ENCODE results near the gene ATXN1. TPM values are rescaled to one million over a fixed set of nuclear protein-coding genes. Genes with fewer than 3 reads are reported as not detected.

The ATXN1 gene
- total RNA-seq, 1 experiment from 2014 or later, result 8.1 TPM

DNA sequence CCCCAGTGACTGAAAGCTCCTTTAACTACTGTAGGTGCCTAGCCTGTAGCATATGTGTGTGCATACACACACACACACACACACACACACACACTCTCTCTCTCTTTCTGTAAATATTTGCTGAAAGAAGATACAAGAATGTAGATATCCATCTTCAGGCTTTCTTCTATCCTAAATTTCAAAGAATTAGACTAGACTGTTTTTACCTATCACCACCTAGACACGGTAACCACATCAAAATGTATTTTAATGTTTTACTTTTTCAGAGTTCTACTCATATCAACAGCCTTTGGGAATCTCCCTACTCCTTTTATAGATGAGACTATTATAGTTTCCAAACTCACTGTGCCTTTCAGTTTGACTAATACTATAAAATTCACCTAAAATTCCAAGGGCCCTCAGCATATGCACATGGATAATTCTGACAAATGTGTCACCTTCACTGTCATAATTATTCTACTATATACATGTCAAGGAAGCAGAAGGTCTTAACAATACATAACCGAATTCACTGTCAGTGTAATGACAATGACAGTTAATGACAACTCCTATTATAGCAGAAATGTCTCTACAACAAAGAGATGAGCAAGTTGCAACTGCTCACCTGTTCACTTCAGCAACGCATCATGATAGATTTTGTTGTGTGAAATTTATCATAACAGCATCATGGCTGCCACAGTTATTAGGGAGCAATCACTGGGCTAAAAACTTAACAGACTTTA, 286.3 kb downstream of the ATXN1 start:
- no peak for TF ChIP-seq ZNF416 (CRISPR knock-in tag; IDR thresholded peaks at IDR 0.05)
- CTCF ChIA-PET, result no interaction called here
- Mint-ChIP-seq H3K36me3 (peaks cover 3% of the 10 kb centered on the region; the same call in 1 of the 2 replicates), H3K4me1 (no peaks in the 10 kb centered on the region), H3K4me3 (no peak overlapping the region), H3K27me3 (ENCODE audit: low read depth) (no peaks in the 10 kb centered on the region), H3K9me3 (peaks cover 10% of the 10 kb centered on the region), H3K27ac (no peak overlapping the region)
- POLR2A ChIA-PET, result no interaction called here
- no peak for ATAC-seq
- DNase-seq (ENCODE audit: low spot score), result no peak

- CTCF ChIA-PET, result no interaction called here
- no peak for TF ChIP-seq ZSCAN18 (CRISPR knock-in tag; IDR thresholded peaks at IDR 0.05)
- TF ChIP-seq, protein P1, sequence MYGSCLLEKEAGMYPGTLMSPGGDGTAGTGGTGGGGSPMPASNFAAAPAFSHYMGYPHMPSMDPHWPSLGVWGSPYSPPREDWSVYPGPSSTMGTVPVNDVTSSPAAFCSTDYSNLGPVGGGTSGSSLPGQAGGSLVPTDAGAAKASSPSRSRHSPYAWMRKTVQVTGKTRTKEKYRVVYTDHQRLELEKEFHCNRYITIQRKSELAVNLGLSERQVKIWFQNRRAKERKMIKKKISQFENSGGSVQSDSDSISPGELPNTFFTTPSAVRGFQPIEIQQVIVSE (CRISPR knock-in tag; IDR thresholded peaks at IDR 0.05; ENCODE audit: borderline replicate concordance), result no peak
- TF ChIP-seq ELF4 (CRISPR knock-in tag; IDR thresholded peaks at IDR 0.05; ENCODE audit: low read depth), result no peak
- no peak for TF ChIP-seq KAT7 (CRISPR knock-in tag; IDR thresholded peaks at IDR 0.05; ENCODE audit: borderline replicate concordance)
- no peak overlapping the region for H3K4me3 Mint-ChIP-seq
- H3K36me3 Mint-ChIP-seq, result peaks cover 3% of the 10 kb centered on the region; the same call in 1 of the 2 replicates
- peaks cover 10% of the 10 kb centered on the region for H3K9me3 Mint-ChIP-seq
- no peak overlapping the region for H3K27ac Mint-ChIP-seq
- peaks cover 3% of the 10 kb centered on the region for H3K4me1 Mint-ChIP-seq
- no peaks in the 10 kb centered on the region for H3K27me3 Mint-ChIP-seq (ENCODE audit: low read depth)
- POLR2A ChIA-PET, result no interaction called here
- DNase-seq (ENCODE audit: low spot score) (no peak), ATAC-seq (no peak)
These were observed 287.1 kb downstream of the ATXN1 start for GRCh38 chr6:16473908-16474771.

DNA sequence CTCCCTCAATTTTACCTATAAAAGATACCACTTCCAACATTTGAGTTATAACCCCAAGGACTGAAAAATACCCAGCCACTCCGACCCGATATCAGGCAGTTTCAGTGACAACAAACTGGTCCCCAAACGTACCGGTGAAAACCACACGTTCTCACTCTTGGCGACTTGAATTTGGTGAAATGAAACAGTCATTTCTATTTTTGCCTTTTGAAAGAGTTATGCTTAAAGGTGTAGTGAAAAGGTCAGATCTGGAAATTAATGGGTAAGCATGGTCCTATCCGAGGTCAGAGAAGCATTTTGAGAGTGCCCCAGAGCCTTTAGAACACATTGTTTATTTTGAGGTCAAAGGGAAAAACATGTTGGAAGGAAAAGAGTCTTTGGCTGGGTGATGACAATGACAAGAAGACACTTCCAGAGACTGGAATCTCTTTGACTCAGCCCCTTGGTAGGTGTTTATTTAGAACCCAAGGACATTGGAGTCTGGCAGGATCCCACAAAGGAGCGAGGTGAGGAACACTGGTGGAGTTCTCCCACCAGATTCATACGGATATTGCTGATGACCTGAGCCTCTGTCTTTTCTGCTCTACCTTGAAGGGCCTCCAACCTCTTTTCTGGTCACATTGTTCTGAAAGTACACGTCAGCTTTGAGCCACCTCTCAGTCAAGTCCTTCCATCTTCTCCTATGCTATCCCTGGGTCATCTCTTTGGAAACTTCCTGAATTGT, 287.9 kb downstream of the ATXN1 start:
- Mint-ChIP-seq H3K27ac (no peak overlapping the region), H3K4me3 (no peak overlapping the region), H3K4me1 (peaks cover 11% of the 10 kb centered on the region), H3K27me3 (ENCODE audit: low read depth) (no peaks in the 10 kb centered on the region), H3K36me3 (peaks cover 3% of the 10 kb centered on the region; the same call in 1 of the 2 replicates), H3K9me3 (peaks cover 10% of the 10 kb centered on the region)
- DNase-seq (ENCODE audit: low spot score), result no peak
- no peak for TF ChIP-seq NR3C1 (CRISPR knock-in tag; conservative IDR thresholded peaks at IDR 0.05; ENCODE audit: low read depth)
- TF ChIP-seq GTF2I (CRISPR knock-in tag; conservative IDR thresholded peaks at IDR 0.05), result no peak
- POLR2A ChIA-PET, result no interaction called here
- ATAC-seq, result no peak
- CTCF ChIA-PET, result no interaction called here

DNA sequence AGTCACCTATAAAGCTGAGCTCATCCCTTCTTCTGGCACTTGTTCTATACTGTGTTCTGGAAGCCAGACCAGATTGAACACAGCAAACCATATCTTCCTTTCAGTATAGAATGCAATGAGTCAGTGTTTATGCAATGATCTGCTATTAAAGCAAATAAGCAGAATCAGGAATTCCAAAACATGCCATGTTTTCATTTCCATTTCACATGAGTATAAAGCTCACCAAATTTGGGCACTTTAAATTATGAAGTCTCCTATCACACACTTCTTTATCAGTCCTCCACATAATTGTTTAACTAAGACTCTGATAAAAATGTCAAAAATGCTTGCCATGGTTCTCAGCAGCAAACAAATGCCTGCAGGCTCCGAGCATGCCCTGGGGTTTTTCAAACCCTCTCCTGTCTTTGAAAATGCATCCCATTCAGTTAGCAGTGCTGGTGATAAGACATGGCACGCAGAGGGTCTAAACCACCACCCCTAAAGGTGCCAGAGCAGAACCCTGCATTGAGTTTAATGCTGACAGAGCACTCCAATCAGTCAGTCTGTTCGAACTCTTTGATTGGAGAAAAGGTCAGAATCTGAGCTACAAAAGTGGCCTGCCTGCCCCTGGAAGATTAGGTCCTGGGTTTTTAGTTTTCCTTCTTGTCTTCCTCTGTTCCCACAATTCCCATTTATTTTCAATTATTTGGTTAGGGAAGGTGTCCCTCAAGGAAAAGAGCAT, 288.8 kb downstream of the ATXN1 start:
- H3K4me1 Mint-ChIP-seq, result peaks cover 15% of the 10 kb centered on the region
- no peaks in the 10 kb centered on the region for H3K27me3 Mint-ChIP-seq (ENCODE audit: low read depth)
- DNase-seq (ENCODE audit: low spot score), result no peak
- H3K27ac Mint-ChIP-seq, result no peak overlapping the region
- POLR2A ChIA-PET, result no interaction called here
- peaks cover 3% of the 10 kb centered on the region; the same call in 1 of the 2 replicates for H3K36me3 Mint-ChIP-seq
- CTCF ChIA-PET, result no interaction called here
- ATAC-seq, result no peak
- H3K9me3 Mint-ChIP-seq, result peaks cover 10% of the 10 kb centered on the region
- H3K4me3 Mint-ChIP-seq, result no peak overlapping the region
- TF ChIP-seq GRHL2 (CRISPR knock-in tag; IDR thresholded peaks at IDR 0.05; ENCODE audit: insufficient replicate concordance, severe bottlenecking), result no peak
- no peak for TF ChIP-seq SMAD4 (CRISPR knock-in tag; IDR thresholded peaks at IDR 0.05)
- TF ChIP-seq JAZF1 (CRISPR knock-in tag; IDR thresholded peaks at IDR 0.05), result no peak
- no peak for TF ChIP-seq E2F5 (CRISPR knock-in tag; IDR thresholded peaks at IDR 0.05)
- TF ChIP-seq, protein P2, sequence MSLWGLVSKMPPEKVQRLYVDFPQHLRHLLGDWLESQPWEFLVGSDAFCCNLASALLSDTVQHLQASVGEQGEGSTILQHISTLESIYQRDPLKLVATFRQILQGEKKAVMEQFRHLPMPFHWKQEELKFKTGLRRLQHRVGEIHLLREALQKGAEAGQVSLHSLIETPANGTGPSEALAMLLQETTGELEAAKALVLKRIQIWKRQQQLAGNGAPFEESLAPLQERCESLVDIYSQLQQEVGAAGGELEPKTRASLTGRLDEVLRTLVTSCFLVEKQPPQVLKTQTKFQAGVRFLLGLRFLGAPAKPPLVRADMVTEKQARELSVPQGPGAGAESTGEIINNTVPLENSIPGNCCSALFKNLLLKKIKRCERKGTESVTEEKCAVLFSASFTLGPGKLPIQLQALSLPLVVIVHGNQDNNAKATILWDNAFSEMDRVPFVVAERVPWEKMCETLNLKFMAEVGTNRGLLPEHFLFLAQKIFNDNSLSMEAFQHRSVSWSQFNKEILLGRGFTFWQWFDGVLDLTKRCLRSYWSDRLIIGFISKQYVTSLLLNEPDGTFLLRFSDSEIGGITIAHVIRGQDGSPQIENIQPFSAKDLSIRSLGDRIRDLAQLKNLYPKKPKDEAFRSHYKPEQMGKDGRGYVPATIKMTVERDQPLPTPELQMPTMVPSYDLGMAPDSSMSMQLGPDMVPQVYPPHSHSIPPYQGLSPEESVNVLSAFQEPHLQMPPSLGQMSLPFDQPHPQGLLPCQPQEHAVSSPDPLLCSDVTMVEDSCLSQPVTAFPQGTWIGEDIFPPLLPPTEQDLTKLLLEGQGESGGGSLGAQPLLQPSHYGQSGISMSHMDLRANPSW (CRISPR knock-in tag; conservative IDR thresholded peaks at IDR 0.05; ENCODE audit: low read depth), result no peak
- TF ChIP-seq ATF1 (CRISPR knock-in tag; IDR thresholded peaks at IDR 0.05), result no peak
- no peak for TF ChIP-seq RELA (CRISPR knock-in tag; IDR thresholded peaks at IDR 0.05; ENCODE audit: borderline replicate concordance)

All from WTC11 (cell line).